Stimulated activated CD4-positive, alpha-beta T cell treated with anti-CD3 and anti-CD28 coated beads, Interleukin-4, amount 100 ng/mL, for 4 hours (primary cell): ENCODE results near the gene TAOK2.
"Not testable (repeated sequence)": the region's sequence is repeated elsewhere in the genome, so short reads cannot be mapped to it uniquely, and the experiment has no call there.

ENCODE experiments used
- DNase-seq, 2 experiments: peaks; one replicate each; pipeline ENCODE4 v3.0.0-alpha.2; 2020

Gene TAOK2

GRCh38 chr16:30004811-30005242 is 31.2 kb downstream of the TAOK2 start:
- no peak for DNase-seq

GRCh38 chr16:30005341-30006094 is 31.9 kb downstream of the TAOK2 start:
- peak in 1 of 2 experiments; percentile 29 for DNase-seq

- DNase-seq = no peak
These were observed 32.4 kb downstream of the TAOK2 start for GRCh38 chr16:30006095-30006473.

DNA sequence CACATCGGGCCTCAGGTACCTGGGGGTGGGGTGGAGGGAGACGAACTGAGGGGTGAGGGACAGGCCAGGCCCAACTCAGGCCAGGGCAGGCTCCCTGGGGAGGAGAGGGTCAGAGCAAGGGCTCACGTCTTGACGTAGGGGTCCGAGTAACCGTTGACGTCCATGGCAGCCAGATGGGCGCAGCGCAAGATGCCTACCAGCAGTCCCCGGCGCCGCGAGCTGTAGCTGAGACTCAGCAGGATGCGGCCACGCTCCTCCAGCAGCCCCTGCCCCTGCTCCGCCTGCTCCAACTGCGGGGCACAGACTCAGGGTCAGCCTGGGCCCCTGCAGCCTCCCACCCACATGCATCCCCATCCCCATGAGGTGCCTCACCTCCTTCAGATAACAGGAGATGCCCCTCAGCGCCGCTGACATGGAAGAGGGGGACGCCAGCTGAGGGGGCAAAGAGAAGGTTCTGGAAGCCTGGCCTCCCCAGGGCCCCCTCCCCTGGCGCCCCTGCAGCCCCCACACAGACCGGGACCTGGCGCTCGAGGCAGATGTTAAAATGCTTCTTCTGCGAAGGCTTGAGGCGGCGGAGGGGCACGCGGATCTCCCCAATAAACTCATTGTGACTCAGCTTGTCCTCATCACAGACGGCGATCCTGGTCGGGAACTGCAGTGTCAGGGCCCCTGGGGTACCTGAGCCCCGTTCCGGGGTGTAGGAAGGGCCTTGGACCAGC is 33.1 kb downstream of the TAOK2 start:
- no peak for DNase-seq

DNA sequence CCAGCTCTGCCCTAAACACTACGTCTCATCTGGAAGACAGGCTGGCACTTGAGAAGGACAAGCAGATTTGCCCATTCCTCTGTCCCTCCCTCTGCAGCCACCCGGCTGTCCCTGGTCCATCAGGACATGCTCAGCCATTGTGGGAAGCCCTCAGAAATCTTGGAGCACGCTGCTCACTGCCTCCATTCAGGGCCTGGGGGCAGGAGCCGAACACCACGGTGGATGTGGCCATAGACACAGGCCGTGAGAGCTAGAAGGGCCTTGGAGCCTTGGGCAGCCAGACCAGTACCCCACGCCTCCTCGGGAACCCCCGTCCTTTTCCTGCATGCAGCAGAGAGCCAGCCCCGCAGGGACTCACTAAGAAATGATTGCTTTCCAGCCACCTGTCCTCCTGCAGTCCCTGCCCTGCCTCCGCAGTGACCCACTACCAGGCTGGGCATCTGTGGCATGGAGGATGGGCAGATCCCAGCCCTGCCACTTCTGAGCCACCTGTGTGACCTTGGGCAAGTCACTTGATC is 33.8 kb downstream of the TAOK2 start:
- DNase-seq = no peak

GRCh38 chr16:30009085-30009862 is 35.6 kb downstream of the TAOK2 start:
- DNase-seq = no peak

DNA sequence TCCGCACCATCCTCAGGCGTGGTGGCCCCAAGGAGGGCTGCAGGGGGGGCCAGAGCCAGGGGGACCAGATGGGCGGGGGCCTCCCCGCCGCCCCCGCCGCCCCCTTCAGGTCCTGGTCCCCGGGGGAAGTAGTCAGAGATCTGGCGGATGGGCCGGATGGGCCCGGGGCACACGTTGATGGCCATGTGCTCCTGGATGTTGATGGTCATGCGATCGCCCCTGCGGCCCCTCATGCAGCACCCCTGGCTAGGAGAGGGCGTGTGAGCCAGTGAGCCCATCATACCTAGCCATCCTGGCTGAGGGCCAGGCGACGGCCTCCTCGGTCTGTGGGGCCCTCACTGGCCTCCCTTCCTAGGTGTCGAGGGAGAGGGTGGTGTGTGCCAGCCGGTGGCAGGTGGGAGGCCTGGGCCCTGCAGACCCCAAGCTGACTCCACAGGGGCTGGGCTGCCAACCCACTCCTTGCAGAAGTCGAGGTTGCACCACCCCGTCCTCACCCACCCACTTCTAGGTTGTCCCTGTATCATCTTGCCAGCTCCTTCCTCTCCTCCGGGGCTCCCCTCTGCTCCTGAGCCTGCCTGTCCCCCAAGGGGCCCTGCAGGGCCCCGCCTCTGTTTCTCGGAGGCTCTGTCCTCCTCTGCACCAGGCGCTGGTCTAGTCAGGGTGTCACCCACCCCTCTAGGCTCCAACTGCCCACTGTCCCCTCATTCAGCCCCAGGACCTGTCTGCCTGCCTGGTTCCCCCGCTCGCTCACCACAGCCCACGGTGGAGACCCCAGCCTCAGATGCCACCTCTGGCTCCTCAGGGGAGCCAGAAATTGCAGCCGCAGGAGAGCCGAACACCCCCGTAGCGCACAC is 36.5 kb downstream of the TAOK2 start:
- no peak for DNase-seq

GRCh38 chr16:30010844-30011713 is 37.4 kb downstream of the TAOK2 start, which contains the start of gene DOC2A:
TSS of gene DOC2A (minus strand) at chr16:30011027. CDS start at chr16:30010222, 805 bp downstream.
- DNase-seq = peak; percentile 34 to 41

DNA sequence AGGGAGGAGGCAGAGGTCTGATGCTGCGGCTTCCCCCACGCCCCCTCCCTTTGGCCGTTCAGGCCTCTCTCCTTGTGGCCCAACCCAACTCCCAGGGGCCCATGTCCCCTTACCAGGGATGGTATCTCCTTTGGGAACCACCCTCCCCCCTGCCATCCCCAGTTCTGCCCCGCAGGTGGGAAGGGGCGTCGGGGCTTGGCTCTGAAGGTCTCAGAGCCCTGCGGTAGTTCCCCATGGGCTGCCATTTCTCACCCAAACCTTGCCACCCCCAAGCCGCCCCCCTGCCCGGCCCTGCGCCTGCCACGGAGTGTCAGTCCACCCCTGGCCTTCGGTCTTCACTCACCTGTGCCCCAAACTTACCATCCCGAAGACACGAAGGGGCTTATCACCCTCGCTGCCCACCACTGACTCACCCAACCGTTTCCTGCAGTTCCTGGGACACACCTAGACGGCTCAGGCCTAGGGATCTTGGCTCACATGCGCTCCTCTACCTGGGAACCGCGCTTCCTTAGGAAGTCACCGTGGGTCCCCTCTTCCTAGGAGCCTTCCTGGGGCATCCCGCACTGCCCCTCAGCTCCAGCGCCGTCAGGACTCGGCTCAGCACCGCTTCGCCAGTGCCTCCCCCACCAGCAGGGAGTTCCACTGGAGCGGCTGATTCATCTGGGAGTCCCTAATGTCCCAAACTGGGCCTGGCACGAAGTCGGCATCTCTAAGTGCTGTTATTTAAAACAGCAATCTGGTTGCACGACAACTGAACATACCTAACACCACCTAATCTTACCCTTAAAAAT is 38.2 kb downstream of the TAOK2 start:
- DNase-seq = no peak

DNA sequence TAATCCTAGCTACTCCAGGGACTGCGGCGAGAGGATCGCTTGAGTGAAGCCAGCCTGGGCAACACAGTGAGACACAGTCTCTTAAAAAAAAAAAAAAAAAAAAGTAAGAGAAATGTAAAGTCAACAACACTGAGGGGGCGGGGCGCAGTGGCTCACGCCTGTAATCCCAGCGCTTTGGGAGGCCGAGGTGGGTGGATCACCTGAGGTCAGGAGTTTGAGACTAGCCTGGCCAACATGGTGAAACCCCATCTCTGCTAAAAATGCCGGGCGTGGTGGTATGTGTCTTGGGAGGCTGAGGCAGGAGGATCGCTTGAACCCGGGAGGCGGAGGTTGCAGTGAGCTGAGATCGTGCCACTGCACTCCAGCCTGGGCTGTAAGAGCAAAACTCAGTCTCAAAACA is 38.9 kb downstream of the TAOK2 start:
- DNase-seq = not testable (repeated sequence)

DNA sequence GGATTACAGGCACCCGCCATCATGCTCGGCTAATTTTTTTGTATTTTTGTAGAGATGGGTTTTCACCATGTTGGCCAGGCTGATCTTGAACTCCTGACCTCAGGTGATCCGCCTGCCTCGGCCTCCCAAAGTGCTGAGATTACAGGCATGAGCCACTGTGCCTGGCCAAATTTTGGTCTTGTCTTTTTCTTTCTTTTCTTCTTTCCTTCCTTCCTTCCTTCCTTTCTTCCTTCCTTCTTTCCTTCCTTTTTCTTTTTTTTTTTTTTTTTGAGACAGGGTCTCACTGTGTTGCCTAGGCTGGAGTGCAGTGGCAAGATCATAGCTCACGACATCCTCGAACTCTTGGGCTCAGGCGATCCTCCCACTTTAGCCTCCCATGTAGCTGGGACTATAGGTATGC is 41.8 kb downstream of the TAOK2 start:
- DNase-seq = not testable (repeated sequence)

GRCh38 chr16:30016555-30017276 is 43.0 kb downstream of the TAOK2 start:
- no peak for DNase-seq

DNA sequence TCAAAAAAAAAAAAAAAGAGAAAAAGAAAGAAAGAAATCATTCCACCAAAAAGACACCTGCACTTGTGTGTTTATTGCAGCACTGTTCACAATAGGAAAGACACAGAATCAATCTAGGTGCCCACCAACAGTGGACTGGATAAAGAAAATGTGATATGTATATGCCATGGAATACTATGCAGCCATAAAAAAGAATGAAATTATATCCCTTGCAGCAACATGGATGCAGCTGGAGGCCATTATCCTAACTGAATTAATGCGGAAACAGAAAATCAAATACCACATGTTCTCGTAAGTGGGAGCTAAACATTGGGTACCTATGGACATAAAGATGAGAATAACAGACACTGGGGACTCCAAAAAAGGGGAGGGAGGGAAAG is 43.6 kb downstream of the TAOK2 start:
- no peak for DNase-seq

DNA sequence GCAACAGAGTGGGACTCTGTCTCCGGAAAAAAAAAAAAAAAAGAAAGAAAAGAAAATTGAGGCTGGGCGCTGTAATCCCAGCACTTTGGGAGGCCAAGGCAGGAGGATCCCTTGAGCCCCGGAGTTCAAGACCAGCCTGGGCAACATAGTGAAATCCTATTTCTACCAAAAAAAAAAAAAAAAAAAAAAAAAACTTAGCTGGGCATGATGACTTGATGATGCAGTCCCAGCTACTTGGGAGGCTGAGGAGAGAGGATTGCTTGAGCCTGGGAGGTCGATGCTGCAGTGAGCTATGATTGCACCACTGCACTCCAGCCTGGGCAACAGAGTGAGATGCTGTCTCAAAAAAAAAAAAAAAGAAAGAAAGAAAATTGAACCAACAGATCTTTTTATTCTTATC is 44.3 kb downstream of the TAOK2 start:
- DNase-seq = not testable (repeated sequence)

DNA sequence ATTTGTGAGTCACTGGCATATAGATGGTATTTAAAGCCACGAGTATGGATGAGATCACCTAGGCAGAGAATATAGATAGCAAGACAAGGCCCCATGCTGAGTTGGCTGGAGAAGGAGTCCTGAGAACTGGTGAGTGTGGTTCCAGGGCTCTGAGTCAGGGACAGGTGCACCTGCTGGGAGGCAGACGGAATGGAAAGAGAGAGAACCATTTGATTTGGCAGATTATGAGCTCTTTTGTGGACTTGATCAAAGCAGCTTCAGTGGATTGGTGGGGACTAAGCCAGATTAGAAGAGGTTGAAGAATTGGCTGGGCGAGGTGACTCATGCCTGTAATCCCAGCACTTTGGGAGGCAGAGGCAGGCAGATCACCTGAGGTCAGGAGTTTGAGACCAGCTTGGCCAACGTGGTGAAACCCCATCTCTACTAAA is 45.1 kb downstream of the TAOK2 start:
- DNase-seq = no peak

- DNase-seq = no peak
These were observed 49.2 kb downstream of the TAOK2 start, which contains the start of gene C16orf92 for GRCh38 chr16:30022887-30023286. TSS of gene C16orf92 (plus strand) at chr16:30023198. CDS start at chr16:30023341, 143 bp downstream.

- no peak for DNase-seq
These were observed 49.9 kb downstream of the TAOK2 start for GRCh38 chr16:30023586-30023985.

GRCh38 chr16:30024451-30024850 is 50.8 kb downstream of the TAOK2 start:
- DNase-seq = no peak

DNA sequence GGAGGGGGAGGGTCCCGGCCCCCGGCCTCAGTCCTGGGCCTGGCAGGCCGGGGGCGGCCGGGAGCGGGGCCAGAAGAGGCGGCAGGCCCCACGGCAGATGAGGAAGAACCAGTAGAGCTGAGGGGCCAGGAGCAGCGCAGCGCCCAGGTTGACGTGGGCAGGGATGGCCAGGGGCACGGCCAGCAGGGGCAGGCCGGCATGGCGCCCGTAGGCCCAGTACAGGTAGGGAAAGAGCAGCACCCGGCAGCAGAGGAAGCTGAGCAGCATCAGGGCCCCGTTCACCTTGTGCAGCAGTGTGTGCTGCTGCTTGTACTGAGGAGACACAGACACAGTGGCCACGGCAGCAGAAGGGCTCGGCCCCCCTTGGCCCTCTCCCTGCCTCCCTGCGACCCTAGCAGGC is 51.5 kb downstream of the TAOK2 start:
- no peak for DNase-seq

- no peak for DNase-seq
These were observed 51.9 kb downstream of the TAOK2 start for GRCh38 chr16:30025574-30025973.
